Endothelial cell of umbilical vein (primary cell): ENCODE measurements around the gene TMEM161A. TPM values are rescaled to one million over a fixed set of nuclear protein-coding genes. Genes with fewer than 3 reads are reported as not detected.

ENCODE experiments used
- BruUV-seq: library from RNA; stranded (reverse); fragments of 400-500 nt; replicated peaks from 2 replicates; lab custom pipeline; 2021; lab: Mats Ljungman, UMichigan
- CTCF ChIA-PET: fragments of 300-600, 350-600 bp; sonication (Branson Sonifier 250); formaldehyde crosslinking; loops from one replicate; lab custom pipeline; 2021; ENCODE audit warnings: antibody characterized with exemption, inconsistent platforms; lab: Charles Lee
- POLR2A ChIA-PET: fragments of 300-600, 350-600 bp; sonication (Branson Sonifier 250); formaldehyde crosslinking; loops from one replicate; lab custom pipeline; 2021; ENCODE audit warnings: antibody characterized with exemption, inconsistent platforms; lab: Charles Lee
- DNase-seq: peaks from one replicate; pipeline ENCODE4 v3.0.0-alpha.2; 2011; ENCODE audit warnings: low read depth, low spot score
- FAIRE-seq: peaks from 2 replicates; lab custom pipeline; 2011; peaks lifted over from hg19 to GRCh38; lab: Jason Lieb, UNC
- H2AFZ ChIP-seq: 2 replicates; pipeline ENCODE4 v1.6.0; 2012; ENCODE audit warnings: low read depth, low read length, control low read depth, inconsistent platforms
- H3K27ac ChIP-seq: 2 replicates; pipeline ENCODE4 v1.5.1; 2011; ENCODE audit warnings: low read depth, mild to moderate bottlenecking, control low read depth, low read length, moderate library complexity; ENCODE audit not compliant: insufficient read depth
- H3K27me3 ChIP-seq, 2 experiments: 2 replicates each; pipeline versions ENCODE4 v1.6.0 to v1.6.1; 2011; ENCODE audit warnings: low read length in 2 of 2, mixed read lengths in 1 of 2; ENCODE audit not compliant: control insufficient read depth in 2 of 2, insufficient read depth in 2 of 2
- H3K36me3 ChIP-seq, 2 experiments: 2 replicates in 1 of 2; 3 replicates in 1 of 2; pipeline ENCODE4 v1.5.1; 2011; ENCODE audit warnings: low read length in 2 of 2, mild to moderate bottlenecking in 1 of 2, moderate library complexity in 1 of 2; ENCODE audit not compliant: control insufficient read depth in 2 of 2, insufficient read depth in 2 of 2; ENCODE audit errors: extremely low read depth in 1 of 2
- H3K4me1 ChIP-seq: 3 replicates; pipeline ENCODE4 v1.5.1; 2011; ENCODE audit warnings: mild to moderate bottlenecking, low read length; ENCODE audit not compliant: control insufficient read depth, insufficient read depth; ENCODE audit errors: extremely low read depth
- H3K4me2 ChIP-seq: 2 replicates; pipeline ENCODE4 v1.6.1; 2011; ENCODE audit warnings: low read length, control low read depth, mixed read lengths; ENCODE audit not compliant: insufficient read depth
- H3K4me3 ChIP-seq, 3 experiments: fragments of 200-600 bp in 1 of 3; sonication (generic), shearing (Covaris generic) in 1 of 3; replicated peaks in 1 of 3; 2 replicates each; pipeline ENCODE4 v1.5.1; 2011 to 2016; ENCODE audit warnings: control low read depth in 3 of 3, low read length in 3 of 3, mild to moderate bottlenecking in 2 of 3, inconsistent platforms in 1 of 3, low read depth in 1 of 3, moderate library complexity in 1 of 3; ENCODE audit not compliant: insufficient read depth in 1 of 3
- H3K79me2 ChIP-seq: 2 replicates; pipeline ENCODE4 v1.6.0; 2012; ENCODE audit warnings: low read length, inconsistent platforms; ENCODE audit not compliant: control insufficient read depth, insufficient read depth
- H3K9ac ChIP-seq: replicated peaks from 2 replicates; pipeline ENCODE3; 2011; ENCODE audit warnings: low read length, control low read depth; ENCODE audit not compliant: insufficient read depth; ENCODE audit errors: extremely low read depth
- H3K9me1 ChIP-seq: replicated peaks from 3 replicates; pipeline ENCODE4 v1.6.0; 2011; ENCODE audit warnings: mild to moderate bottlenecking, low read length; ENCODE audit not compliant: control insufficient read depth, insufficient read depth; ENCODE audit errors: extremely low read depth
- H3K9me3 ChIP-seq: replicated peaks from 2 replicates; pipeline ENCODE4 v1.5.1; 2012; ENCODE audit warnings: low read length, inconsistent platforms; ENCODE audit not compliant: control insufficient read depth, insufficient read depth
- H4K20me1 ChIP-seq: replicated peaks from 2 replicates; pipeline ENCODE3; 2011; ENCODE audit warnings: mild to moderate bottlenecking, low read length; ENCODE audit not compliant: control insufficient read depth, insufficient read depth; ENCODE audit errors: extremely low read depth
- CTCF ChIP-seq, 2 donors: IDR thresholded peaks; 1 replicate in 1 of 2; 2 replicates in 1 of 2; pipeline ENCODE4 v1.5.1; 2011; ENCODE audit warnings: low read length in 2 of 2, mild to moderate bottlenecking in 2 of 2, moderate library complexity in 2 of 2, control low read depth in 1 of 2, inconsistent platforms in 1 of 2, low read depth in 1 of 2; ENCODE audit not compliant: insufficient read depth in 1 of 2; ENCODE audit errors: extremely low read depth in 1 of 2
- EZH2 ChIP-seq: IDR thresholded peaks from 2 replicates; pipeline ENCODE4 v1.6.1; 2012; ENCODE audit warnings: borderline replicate concordance, low read depth, mild to moderate bottlenecking, moderate library complexity, low read length, inconsistent platforms; ENCODE audit not compliant: severe bottlenecking
- FOS ChIP-seq: IDR thresholded peaks from 2 replicates; pipeline ENCODE4 v1.6.1; 2011; ENCODE audit warnings: mild to moderate bottlenecking, low read length, moderate library complexity, borderline replicate concordance; ENCODE audit not compliant: insufficient read depth
- GATA2 ChIP-seq: IDR thresholded peaks from 2 replicates; pipeline ENCODE4 v1.7.0; 2011; ENCODE audit warnings: low read depth, mild to moderate bottlenecking, moderate library complexity, mixed read lengths, low read length; ENCODE audit not compliant: insufficient read length, insufficient read depth
- JUN ChIP-seq: IDR thresholded peaks from 2 replicates; pipeline ENCODE4 v1.6.1; 2011; ENCODE audit warnings: borderline replicate concordance, low read depth; ENCODE audit not compliant: insufficient read length, insufficient read depth
- MYC ChIP-seq: IDR thresholded peaks from one replicate; pipeline ENCODE4 v1.6.1; 2011; ENCODE audit warnings: mild to moderate bottlenecking, low read depth, low read length
- POLR2A ChIP-seq: IDR thresholded peaks from 2 replicates; pipeline ENCODE4 v1.6.1; 2012; ENCODE audit warnings: low read depth, mild to moderate bottlenecking, control low read depth, low read length
- POLR2AphosphoS5 ChIP-seq: IDR thresholded peaks from 2 replicates; pipeline ENCODE4 v1.6.1; 2012; ENCODE audit warnings: low read depth, mild to moderate bottlenecking, control low read depth, low read length, moderate library complexity; ENCODE audit not compliant: insufficient read depth
- dilution Hi-C: fragments of 300-500 bp; cut with MboI; formaldehyde crosslinking; loops from one replicate; pipeline ENCODE4 v1.15.0; 2019; ENCODE audit warnings: low sequenced_read_pairs; ENCODE audit not compliant: extremely low pct_ligation_motif_present
- intact Hi-C: fragments of 100-400 bp; cut with micrococcal nuclease; formaldehyde crosslinking; loops from one replicate; pipeline ENCODE4 v1.10.0; 2022
- polyA plus RNA-seq, 4 experiments: library from polyadenylated mRNA; depleted of rRNA in 3 of 4; stranded (reverse) in 3 of 4; unstranded in 1 of 4; fragments of >200 nt; gene quantifications; 2 replicates each; pipeline versions ENCODE4 v1.2.1 to v1.2.3, GENCODE V29; 2011 to 2012; ENCODE audit warnings: missing spikeins in 1 of 4
- total RNA-seq: library from RNA; stranded (reverse); gene quantifications from 2 replicates; pipeline ENCODE4 v1.2.3, GENCODE V29; 2021
- TF ChIP-seq, protein P1 (sequence below): IDR thresholded peaks from 2 replicates; pipeline ENCODE4 v1.6.1; 2011; ENCODE audit not compliant: insufficient read depth, insufficient read length

The TMEM161A gene
- total and polyA plus RNA-seq, 2 donors (not counting 3 experiments of a cell fraction or from before 2014, with no cell fraction given): 24.1 to 54.9 TPM

- H3K9ac ChIP-seq: peak overlapping the region; percentile 17
- peak; percentile 49 for DNase-seq
- ChIA-PET POLR2A (interaction anchor here (0.6 to 0.7 kb wide), 2 partner anchors 65 to 1172 kb away, joined by 3 to 6 read pairs; no protein-coding TSS in a partner anchor), CTCF (interaction anchor here (0.8 to 2.0 kb wide), 6 partner anchors 10 to 69 kb away, joined by 3 to 5 read pairs (median 4); no protein-coding TSS in a partner anchor)
- TF ChIP-seq POLR2A (peak; percentile 29), POLR2AphosphoS5 (peak; percentile 29)
- TF ChIP-seq, protein P1, sequence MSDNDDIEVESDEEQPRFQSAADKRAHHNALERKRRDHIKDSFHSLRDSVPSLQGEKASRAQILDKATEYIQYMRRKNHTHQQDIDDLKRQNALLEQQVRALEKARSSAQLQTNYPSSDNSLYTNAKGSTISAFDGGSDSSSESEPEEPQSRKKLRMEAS: no peak
- peak overlapping the region; percentile 34 to 52 (median 42) for H3K4me3 ChIP-seq
- H4K20me1 ChIP-seq: no peaks in the 10 kb centered on the region
- no peaks in the 10 kb centered on the region for H3K36me3 ChIP-seq
- BruUV-seq: no TSS peak
- H2AFZ ChIP-seq: peak overlapping the region; percentile 98
- dilution Hi-C loops (no loop called here), intact Hi-C loops (loop anchor here (5.0 kb wide), 1 partner anchor 43 kb away; the partner anchor contains the start of gene SLC25A42)
- H3K27ac ChIP-seq: no peak overlapping the region
- no peaks in the 10 kb centered on the region for H3K9me3 ChIP-seq
- FAIRE-seq: peak; percentile 49
- H3K79me2 ChIP-seq: no peaks in the 10 kb centered on the region
- H3K9me1 ChIP-seq: no peaks in the 10 kb centered on the region
- H3K4me2 ChIP-seq: peak overlapping the region; percentile 81
- H3K27me3 ChIP-seq: no peaks in the 10 kb centered on the region
- H3K4me1 ChIP-seq: no peaks in the 10 kb centered on the region
These were observed 32.8 kb downstream of the TMEM161A start for GRCh38 chr19:19105365-19106055.

GRCh38 chr19:19103167-19103566, 35.1 kb downstream of the TMEM161A start:
- H3K9me1 ChIP-seq: no peaks in the 10 kb centered on the region
- H4K20me1 ChIP-seq: no peaks in the 10 kb centered on the region
- H3K9me3 ChIP-seq: no peaks in the 10 kb centered on the region
- H3K4me2 ChIP-seq: no peak overlapping the region
- intact Hi-C loops (no loop called here), dilution Hi-C loops (no loop called here)
- no peak for DNase-seq
- TF ChIP-seq, protein P1: no peak
- no peak for TF ChIP-seq MYC
- no peak for TF ChIP-seq FOS
- TF ChIP-seq EZH2: no peak
- no peak for TF ChIP-seq JUN
- TF ChIP-seq GATA2: no peak
- no peak for TF ChIP-seq POLR2AphosphoS5
- TF ChIP-seq POLR2A: no peak
- no peak for TF ChIP-seq CTCF (IDR thresholded peaks at IDR 0.05; ENCODE audit: extremely low read depth in 1 of 2, insufficient read depth in 1 of 2, low read depth in 1 of 2, low read length in 2 of 2)
- CTCF ChIA-PET: interaction anchor here (1.0 kb wide), 1 partner anchor 13 kb away, joined by 3 read pairs; no protein-coding TSS in a partner anchor
- POLR2A ChIA-PET: no interaction called here
- no peaks in the 10 kb centered on the region for H3K36me3 ChIP-seq
- no peak overlapping the region for H3K27ac ChIP-seq
- H3K79me2 ChIP-seq: no peaks in the 10 kb centered on the region
- H3K4me1 ChIP-seq: no peaks in the 10 kb centered on the region
- H3K4me3 ChIP-seq: no peak overlapping the region
- H2AFZ ChIP-seq: no peak overlapping the region
- no TSS peak for BruUV-seq
- no peak for FAIRE-seq
- H3K9ac ChIP-seq: no peak overlapping the region
- H3K27me3 ChIP-seq: no peaks in the 10 kb centered on the region
